A549 (cell line): Measurements from ENCODE around the gene SLITRK1. TPM values are rescaled to one million over a fixed set of nuclear protein-coding genes. Genes with fewer than 3 reads are reported as not detected.
A peak's percentile ranks its signal among the peaks of the same experiment; 100 is the strongest.

Experiments used
- ATAC-seq, 2 experiments: fragments of 200-7000 bp in 1 of 2; fragments of >200 bp in 1 of 2; cut with Nextera tagmentation in 1 of 2; cut with Tn5 transposase in 1 of 2; 3 replicates each; pipeline versions ENCODE4 v1.8.0 to v1.9.1; 2018 to 2020; ENCODE audit warnings: mild to moderate bottlenecking in 1 of 2, moderate library complexity in 1 of 2
- CTCF ChIA-PET: fragments of 300-600 bp; sonication (Branson Sonifier 250); formaldehyde crosslinking; extraction: SDS; loops from one replicate; lab custom pipeline; 2021; ENCODE audit warnings: antibody characterized with exemption, inconsistent platforms; lab: Yijun Ruan, JAX
- POLR2A ChIA-PET: fragments of 350-600 bp; formaldehyde crosslinking; extraction: SDS; loops from one replicate; lab custom pipeline; 2021; ENCODE audit warnings: antibody characterized with exemption, inconsistent platforms; lab: Yijun Ruan, JAX
- DNase-seq, 2 experiments: peaks; one replicate each; pipeline versions ENCODE4 v3.0.0 to v3.0.0-alpha.2; 2011 to 2016; ENCODE audit warnings: low read depth in 1 of 2, low spot score in 1 of 2
- FAIRE-seq: peaks from 2 replicates; lab custom pipeline; 2011; peaks lifted over from hg19 to GRCh38; lab: Jason Lieb, UNC
- H3K27ac ChIP-seq, 2 experiments: fragments of >200 bp; sonication (Bioruptor Twin); formaldehyde crosslinking; 3 replicates each; pipeline ENCODE4 v1.5.1; 2016 to 2017
- H3K4me1 ChIP-seq: fragments of >200 bp; sonication (Bioruptor Twin); formaldehyde crosslinking; 3 replicates; pipeline ENCODE4 v1.6.1; 2016
- H3K4me2 ChIP-seq: fragments of >200 bp; sonication (Bioruptor Twin); formaldehyde crosslinking; 3 replicates; pipeline ENCODE4 v1.6.1; 2016
- H3K4me3 ChIP-seq: fragments of >200 bp; sonication (Bioruptor Twin); formaldehyde crosslinking; 3 replicates; pipeline ENCODE4 v1.5.1; 2016
- H3K9me3 ChIP-seq: fragments of >200 bp; sonication (Bioruptor Twin); formaldehyde crosslinking; 3 replicates; pipeline ENCODE4 v1.6.1; 2016
- CBX8 ChIP-seq: fragments of 200-600 bp; sonication (generic); IDR thresholded peaks from 2 replicates; pipeline ENCODE4 v1.6.1; 2016
- CHD2 ChIP-seq: fragments of 150-350 bp; IDR thresholded peaks from 2 replicates; pipeline ENCODE4 v1.6.1; 2014; ENCODE audit warnings: low read length; ENCODE audit not compliant: partially characterized antibody
- CHD4 ChIP-seq: fragments of 200-600 bp; sonication (generic); IDR thresholded peaks from 2 replicates; pipeline ENCODE4 v1.6.1; 2016; ENCODE audit warnings: antibody characterized with exemption, mild to moderate bottlenecking, borderline replicate concordance
- ESRRA ChIP-seq: fragments of 150-350 bp; IDR thresholded peaks from 2 replicates; pipeline ENCODE4 v1.6.1; 2014; ENCODE audit warnings: mild to moderate bottlenecking, low read length, borderline replicate concordance
- GATA3 ChIP-seq: IDR thresholded peaks from 2 replicates; pipeline ENCODE4 v1.6.1; 2012; ENCODE audit warnings: borderline replicate concordance
- HDAC2 ChIP-seq: fragments of 200-600 bp; sonication (generic); IDR thresholded peaks from 2 replicates; pipeline ENCODE4 v1.6.1; 2016
- HES2 ChIP-seq: fragments of >200 bp; sonication (Bioruptor Twin); formaldehyde crosslinking; IDR thresholded peaks from 2 replicates; pipeline ENCODE4 v1.6.1; 2016
- HMGXB4 ChIP-seq: fragments of 250-450 bp; sonication (Bioruptor Pico); IDR thresholded peaks from 2 replicates; pipeline ENCODE4 v1.5.0; 2021; ENCODE audit warnings: mild to moderate bottlenecking, moderate library complexity, borderline replicate concordance
- HOXB13 ChIP-seq: fragments of 250-450 bp; sonication (Bioruptor Pico); IDR thresholded peaks from 2 replicates; pipeline ENCODE4 v1.5.0; 2020; ENCODE audit warnings: low read depth, mild to moderate bottlenecking, moderate library complexity
- MYC ChIP-seq: IDR thresholded peaks from 2 replicates; pipeline ENCODE4 v1.6.1; 2012; ENCODE audit warnings: mild to moderate bottlenecking, inconsistent platforms, low read length, improper control_type of control experiment, borderline replicate concordance
- NR3C1 ChIP-seq: fragments of >200 bp; sonication (Bioruptor Twin); formaldehyde crosslinking; IDR thresholded peaks from 3 replicates; pipeline ENCODE4 v1.6.1; 2017
- PHF8 ChIP-seq: fragments of 200-600 bp; sonication (generic); IDR thresholded peaks from 2 replicates; pipeline ENCODE4 v1.6.1; 2016; ENCODE audit warnings: low read depth, mild to moderate bottlenecking, antibody characterized with exemption, moderate library complexity, borderline replicate concordance
- POLR2A ChIP-seq: IDR thresholded peaks from 2 replicates; pipeline ENCODE4 v1.6.1; 2012; ENCODE audit warnings: mild to moderate bottlenecking, low read length
- POLR2AphosphoS2 ChIP-seq: conservative IDR thresholded peaks from 2 replicates; pipeline ENCODE4 v1.6.1; 2012; ENCODE audit warnings: low read length, improper control_type of control experiment, inconsistent platforms
- RAD21 ChIP-seq, 2 experiments: fragments of >200 bp in 1 of 2; sonication (Bioruptor Twin) in 1 of 2; formaldehyde crosslinking in 1 of 2; IDR thresholded peaks in 1 of 2; conservative IDR thresholded peaks in 1 of 2; 2 replicates in 1 of 2; 3 replicates in 1 of 2; pipeline ENCODE4 v1.6.1; 2012 to 2018; ENCODE audit warnings: inconsistent platforms in 1 of 2
- RARB ChIP-seq: fragments of 250-450 bp; sonication (Bioruptor Pico); IDR thresholded peaks from 2 replicates; pipeline ENCODE4 v1.8.0; 2021; ENCODE audit warnings: mild to moderate bottlenecking, moderate library complexity
- REST ChIP-seq: fragments of 200-600 bp; sonication (generic); IDR thresholded peaks from 2 replicates; pipeline ENCODE4 v1.6.1; 2016; ENCODE audit warnings: antibody characterized with exemption, mild to moderate bottlenecking, moderate library complexity
- TP53 ChIP-seq: fragments of 250-450 bp; sonication (Bioruptor Pico); IDR thresholded peaks from 2 replicates; pipeline ENCODE4 v1.5.0; 2021; ENCODE audit warnings: mild to moderate bottlenecking, moderate library complexity
- ZFP36 ChIP-seq: fragments of 450-650 bp; IDR thresholded peaks from 2 replicates; pipeline ENCODE4 v1.6.1; 2014; ENCODE audit warnings: borderline replicate concordance; ENCODE audit not compliant: partially characterized antibody
- ZNF302 ChIP-seq: fragments of 250-450 bp; sonication (Bioruptor Pico); IDR thresholded peaks from 2 replicates; pipeline ENCODE4 v1.9.0; 2021; ENCODE audit warnings: inconsistent platforms, mild to moderate bottlenecking, moderate library complexity
- ZSCAN20 ChIP-seq: fragments of 250-450 bp; sonication (Bioruptor Pico); IDR thresholded peaks from 2 replicates; pipeline ENCODE4 v1.8.0; 2022; ENCODE audit warnings: mild to moderate bottlenecking, moderate library complexity
- WGBS: methylation state at CpG from one replicate; pipeline ENCODE4 v1.1.6; 2017; ENCODE audit errors: missing lambda C conversion rate; 5-methylcytosine and 5-hydroxymethylcytosine counted together
- polyA minus RNA-seq: library from RNA; depleted of rRNA, polyadenylated mRNA; stranded (reverse); fragments of >200 nt; gene quantifications from 2 replicates; pipeline ENCODE4 v1.2.3, GENCODE V29; 2011; rRNA and poly(A)+ RNA removed
- polyA plus RNA-seq, 4 experiments: library from polyadenylated mRNA; depleted of rRNA in 3 of 4; stranded (reverse); fragments of >200 nt; fragmentation: RNase III in 1 of 4; extraction: RNeasy Plus Mini Kit Qiagen cat#74134 plus additional on column Dnase treatment in 1 of 4; gene quantifications; 2 replicates in 3 of 4; 3 replicates in 1 of 4; pipeline ENCODE4 v1.2.3, GENCODE V29; 2011 to 2017

Gene SLITRK1, protein sequence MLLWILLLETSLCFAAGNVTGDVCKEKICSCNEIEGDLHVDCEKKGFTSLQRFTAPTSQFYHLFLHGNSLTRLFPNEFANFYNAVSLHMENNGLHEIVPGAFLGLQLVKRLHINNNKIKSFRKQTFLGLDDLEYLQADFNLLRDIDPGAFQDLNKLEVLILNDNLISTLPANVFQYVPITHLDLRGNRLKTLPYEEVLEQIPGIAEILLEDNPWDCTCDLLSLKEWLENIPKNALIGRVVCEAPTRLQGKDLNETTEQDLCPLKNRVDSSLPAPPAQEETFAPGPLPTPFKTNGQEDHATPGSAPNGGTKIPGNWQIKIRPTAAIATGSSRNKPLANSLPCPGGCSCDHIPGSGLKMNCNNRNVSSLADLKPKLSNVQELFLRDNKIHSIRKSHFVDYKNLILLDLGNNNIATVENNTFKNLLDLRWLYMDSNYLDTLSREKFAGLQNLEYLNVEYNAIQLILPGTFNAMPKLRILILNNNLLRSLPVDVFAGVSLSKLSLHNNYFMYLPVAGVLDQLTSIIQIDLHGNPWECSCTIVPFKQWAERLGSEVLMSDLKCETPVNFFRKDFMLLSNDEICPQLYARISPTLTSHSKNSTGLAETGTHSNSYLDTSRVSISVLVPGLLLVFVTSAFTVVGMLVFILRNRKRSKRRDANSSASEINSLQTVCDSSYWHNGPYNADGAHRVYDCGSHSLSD
- polyA plus RNA-seq (2011; rRNA removed) (0.03 TPM in 1 of 2 replicates, not detected in the other), polyA plus RNA-seq (2017; fragmentation: RNase III; extraction: RNeasy Plus Mini Kit Qiagen cat#74134 plus additional on column Dnase treatment) (not detected in 3 replicates), polyA minus RNA-seq (not detected in 2 replicates)
- not detected in 2 replicates for polyA plus RNA-seq (2012; cell fraction: cytosol; rRNA removed)
- polyA plus RNA-seq (2012; cell fraction: nucleus; rRNA removed): not detected in 2 replicates

DNA sequence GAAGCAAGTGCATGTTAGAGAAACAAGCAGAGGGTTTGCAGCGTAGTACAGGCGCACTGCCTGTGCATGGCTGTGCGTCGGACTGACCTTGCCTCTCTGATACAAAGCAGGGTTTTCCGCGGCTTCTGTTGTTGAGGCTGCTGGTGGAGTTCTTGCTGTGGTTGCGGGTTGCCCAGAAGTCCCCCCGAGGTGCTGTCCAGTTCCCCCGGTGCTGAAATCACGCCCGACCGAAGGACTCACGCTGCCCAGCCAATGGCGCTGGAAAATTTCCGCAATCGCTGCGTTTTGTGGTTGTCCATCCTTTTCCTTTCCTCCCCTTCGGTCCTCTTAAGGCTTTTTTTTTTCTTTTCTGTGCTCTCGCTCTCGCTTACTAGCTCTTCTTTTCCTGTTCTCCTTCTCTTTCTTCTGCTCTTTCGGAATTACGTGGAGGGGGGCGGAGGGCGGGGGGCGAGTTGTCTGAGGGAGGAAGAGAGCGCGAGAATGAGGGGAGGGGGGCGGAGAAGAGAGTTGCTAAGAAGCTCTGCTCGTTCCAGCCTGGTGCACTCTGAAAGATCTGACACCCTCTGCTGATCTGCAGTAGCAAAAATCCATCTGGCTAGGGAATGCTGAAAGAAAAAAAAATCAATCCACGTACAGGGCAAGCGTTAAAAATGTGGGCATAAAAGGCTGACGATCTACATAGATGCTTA lies at the start of gene SLITRK1:
Gene SLITRK1, minus strand, starts transcription at position 558 of the 689 bp plus-strand sequence. CDS start 967 bp downstream, outside the sequence.
- peak; percentile 87 for TF ChIP-seq REST
- TF ChIP-seq POLR2A: no peak
- TF ChIP-seq ZFP36: no peak
- TF ChIP-seq TP53 (CRISPR knock-in tag): no peak
- no peak for TF ChIP-seq ESRRA
- TF ChIP-seq HMGXB4 (CRISPR knock-in tag): no peak
- TF ChIP-seq GATA3: no peak
- DNase-seq: peak in 1 of 2 experiments; percentile 17
- ATAC-seq: peak in 1 of 2 experiments; percentile 75; a peak in 4 of 6 replicates
- CTCF ChIA-PET: no interaction called here
- Histone ChIP-seq H3K4me2 (peak within 1 kb of the TSS; percentile 58), H3K27ac (no peak within 1 kb of the TSS), H3K4me3 (peak within 1 kb of the TSS; percentile 22; the same call in 1 of the 3 replicates), H3K9me3 (no peaks in the 10 kb centered on the region), H3K4me1 (no peaks in the 10 kb centered on the region)
- 18% methylated on average over 30 of the region's 32 CpGs for WGBS
- POLR2A ChIA-PET: no interaction called here
- FAIRE-seq: no peak

- Histone ChIP-seq H3K4me2 (no peak overlapping the region), H3K4me1 (no peaks in the 10 kb centered on the region), H3K9me3 (no peaks in the 10 kb centered on the region), H3K4me3 (no peak overlapping the region), H3K27ac (no peak overlapping the region)
- ChIA-PET POLR2A (no interaction called here), CTCF (no interaction called here)
- TF ChIP-seq ESRRA: no peak
- TF ChIP-seq PHF8: no peak
- TF ChIP-seq RAD21 (conservative IDR thresholded peaks at IDR 0.05 in 1 of 2, IDR thresholded peaks at IDR 0.05 in 1 of 2): no peak
- TF ChIP-seq ZNF302 (CRISPR knock-in tag): no peak
- TF ChIP-seq ZSCAN20: no peak
- no peak for TF ChIP-seq CBX8
- TF ChIP-seq RARB (CRISPR knock-in tag): no peak
- no peak for TF ChIP-seq HMGXB4 (CRISPR knock-in tag)
- no peak for TF ChIP-seq NR3C1
- no peak for TF ChIP-seq POLR2AphosphoS2
- TF ChIP-seq HOXB13 (CRISPR knock-in tag): no peak
- TF ChIP-seq HDAC2: no peak
- TF ChIP-seq MYC: no peak
- TF ChIP-seq HES2: no peak
- no peak for TF ChIP-seq CHD4
- TF ChIP-seq CHD2: no peak
- FAIRE-seq: no peak
- no peak for DNase-seq
- WGBS: 34% methylated on average over 4 of the region's 4 CpGs
- ATAC-seq: no peak
Observed at GRCh38 chr13:83929157-83929556, 46.9 kb upstream of the SLITRK1 start.
